ENCODE data around the gene MXD4.
"Not testable (repeated sequence)": the region's sequence is repeated elsewhere in the genome, so short reads cannot be mapped to it uniquely, and the experiment has no call there.

Gene MXD4

DNA sequence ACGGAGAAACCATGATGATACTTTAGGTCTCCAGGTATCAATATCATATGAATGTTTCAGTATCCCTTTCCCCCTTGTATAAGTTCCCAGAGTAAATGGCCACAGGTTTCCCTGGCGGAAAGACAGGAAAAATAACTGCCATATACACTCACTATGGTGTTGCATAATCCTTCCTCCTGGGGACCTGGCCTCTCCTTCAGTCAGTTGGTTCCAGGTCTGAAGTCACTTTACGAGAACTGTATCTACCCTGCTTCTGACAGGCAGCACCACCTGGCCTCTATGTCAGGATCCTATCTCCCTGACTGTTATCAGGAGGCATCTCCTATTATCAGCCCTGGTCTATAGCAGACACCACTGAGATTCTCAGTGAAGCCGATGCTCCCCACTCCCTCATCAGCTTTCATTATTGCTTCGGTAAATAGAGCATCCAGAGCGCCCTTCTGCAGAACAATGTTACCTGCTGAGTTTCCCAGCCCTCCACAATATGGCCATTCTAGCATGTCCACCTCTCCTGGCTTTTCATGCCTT lies 42.6 kb downstream of the MXD4 start:
- Histone ChIP-seq H3K4me3 (ENCODE audit: low read length) (no peak overlapping the region), H3K9me3 (ENCODE audit: control insufficient read depth, low read length) (no peaks in the 10 kb centered on the region), H3K9ac (ENCODE audit: low read length) (no peak overlapping the region), H3K4me1 (ENCODE audit: control insufficient read depth, insufficient read depth, low read length) (peaks cover 4% of the 10 kb centered on the region), H3K36me3 (ENCODE audit: control insufficient read depth, insufficient read depth, low read length, severe bottlenecking) (peaks cover 15% of the 10 kb centered on the region), H3K27me3 (replicated peaks; ENCODE audit: control insufficient read depth, insufficient read depth, low read length) (no peaks in the 10 kb centered on the region)
- DNase-seq (ENCODE audit: low read depth): no peak

DNA sequence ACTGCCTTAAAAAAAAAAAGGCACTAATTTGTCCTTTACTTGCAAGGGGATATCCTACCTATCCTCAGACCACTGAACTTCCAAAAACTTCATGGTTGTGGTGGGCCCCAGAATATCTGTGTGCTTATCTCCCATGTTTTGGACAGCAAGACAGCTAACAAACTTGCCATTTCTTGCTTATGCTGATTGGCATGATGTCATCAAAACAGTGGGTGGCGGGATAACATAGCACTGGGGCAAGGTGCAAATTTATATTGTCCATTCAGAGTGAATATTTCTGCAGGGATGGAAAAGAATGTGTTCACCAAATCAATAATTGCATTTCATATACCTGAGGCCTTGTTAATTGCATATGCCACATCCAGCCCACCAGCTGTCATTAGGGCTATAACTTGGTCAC lies 43.5 kb downstream of the MXD4 start:
- Histone ChIP-seq H3K4me1 (ENCODE audit: control insufficient read depth, insufficient read depth, low read length) (peaks cover 4% of the 10 kb centered on the region), H3K9ac (ENCODE audit: low read length) (no peak overlapping the region), H3K4me3 (ENCODE audit: low read length) (no peak overlapping the region), H3K9me3 (ENCODE audit: control insufficient read depth, low read length) (no peaks in the 10 kb centered on the region), H3K27me3 (replicated peaks; ENCODE audit: control insufficient read depth, insufficient read depth, low read length) (no peaks in the 10 kb centered on the region), H3K36me3 (ENCODE audit: control insufficient read depth, insufficient read depth, low read length, severe bottlenecking) (peaks cover 12% of the 10 kb centered on the region)
- no peak for DNase-seq (ENCODE audit: low read depth)

DNA sequence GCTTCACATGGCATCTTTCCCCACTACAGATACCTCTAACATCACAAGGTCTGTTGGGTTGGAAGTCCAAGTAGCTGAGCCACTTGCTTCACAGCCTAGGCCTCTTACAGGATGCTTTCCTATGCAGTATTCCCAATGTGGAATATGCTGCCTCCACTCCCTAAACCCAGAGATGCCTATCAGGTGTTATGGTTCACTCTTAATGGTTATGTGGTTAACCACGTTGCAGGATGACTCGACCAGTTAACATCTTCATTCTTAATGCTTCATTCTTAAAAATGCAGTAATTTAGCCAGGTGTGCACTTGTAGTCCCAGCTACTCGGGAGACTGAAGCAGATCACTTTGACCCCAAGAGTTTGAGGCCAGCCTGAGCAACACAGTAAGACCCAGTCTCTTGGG lies 44.2 kb downstream of the MXD4 start:
- no peaks in the 10 kb centered on the region for H3K27me3 ChIP-seq (replicated peaks; ENCODE audit: control insufficient read depth, insufficient read depth, low read length)
- no peak overlapping the region for H3K4me3 ChIP-seq (ENCODE audit: low read length)
- H3K4me1 ChIP-seq (ENCODE audit: control insufficient read depth, insufficient read depth, low read length): peaks cover 4% of the 10 kb centered on the region
- H3K9me3 ChIP-seq (ENCODE audit: control insufficient read depth, low read length): no peaks in the 10 kb centered on the region
- no peak overlapping the region for H3K9ac ChIP-seq (ENCODE audit: low read length)
- DNase-seq (ENCODE audit: low read depth): no peak
- H3K36me3 ChIP-seq (ENCODE audit: control insufficient read depth, insufficient read depth, low read length, severe bottlenecking): peaks cover 5% of the 10 kb centered on the region

DNA sequence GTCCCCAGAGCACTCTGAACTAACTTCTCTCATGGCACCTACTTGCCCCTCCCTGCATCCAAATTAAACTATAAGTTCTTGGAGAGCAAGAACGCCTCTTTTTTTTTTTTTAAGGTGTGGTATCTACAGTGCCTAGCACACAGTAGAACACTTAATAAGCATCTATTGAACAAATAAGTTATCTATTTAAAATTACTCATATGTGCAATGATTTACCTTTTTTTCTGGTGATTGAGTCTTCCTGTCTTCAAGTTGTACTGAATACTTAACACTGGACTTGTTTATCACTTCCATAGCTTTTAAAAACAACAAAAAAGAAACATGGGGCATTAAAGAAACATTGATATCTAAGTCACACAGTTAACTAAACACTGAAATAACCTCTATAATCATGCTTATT lies 49.1 kb downstream of the MXD4 start:
- H3K4me1 ChIP-seq (ENCODE audit: control insufficient read depth, insufficient read depth, low read length): no peaks in the 10 kb centered on the region
- DNase-seq (ENCODE audit: low read depth): no peak

DNA sequence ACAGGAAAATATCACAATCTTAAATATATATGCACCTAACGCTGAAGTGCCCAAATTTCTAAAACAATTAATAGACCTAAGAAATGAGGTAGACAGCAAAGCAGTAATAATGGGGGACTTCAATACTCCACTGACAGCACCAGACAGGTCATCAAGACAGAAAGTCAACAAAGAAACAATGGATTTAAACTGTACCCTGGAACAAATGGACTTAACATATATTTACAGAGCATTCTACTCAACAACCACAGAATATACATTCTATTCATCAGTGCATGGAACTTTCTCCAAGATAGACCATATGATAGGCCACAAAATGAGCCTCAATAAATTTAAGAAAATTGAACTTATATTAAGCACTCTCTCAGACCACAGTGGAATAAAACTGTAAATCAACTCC lies 59.1 kb downstream of the MXD4 start:
- H3K4me3 ChIP-seq (ENCODE audit: low read length); DNase-seq (ENCODE audit: low read depth); H3K9me3 ChIP-seq (ENCODE audit: control insufficient read depth, low read length); H3K4me1 ChIP-seq (ENCODE audit: control insufficient read depth, insufficient read depth, low read length); H3K9ac ChIP-seq (ENCODE audit: low read length); H3K27me3 ChIP-seq (replicated peaks; ENCODE audit: control insufficient read depth, insufficient read depth, low read length): not testable (repeated sequence)
- H3K36me3 ChIP-seq (ENCODE audit: control insufficient read depth, insufficient read depth, low read length, severe bottlenecking): peaks cover 13% of the 10 kb centered on the region

More for the DNA sequence above, 49.1 kb downstream of the MXD4 start:
- Histone ChIP-seq H3K9me3 (ENCODE audit: control insufficient read depth, low read length) (no peaks in the 10 kb centered on the region), H3K4me3 (ENCODE audit: low read length) (no peak overlapping the region), H3K27me3 (replicated peaks; ENCODE audit: control insufficient read depth, insufficient read depth, low read length) (no peaks in the 10 kb centered on the region), H3K36me3 (ENCODE audit: control insufficient read depth, insufficient read depth, low read length, severe bottlenecking) (peaks cover 7% of the 10 kb centered on the region), H3K9ac (ENCODE audit: low read length) (no peak overlapping the region)

Measured in adipocyte (in vitro differentiated cells).